Mesendoderm (in vitro differentiated cells): ENCODE results near the gene YWHAE.
"Not testable (repeated sequence)": the region's sequence is repeated elsewhere in the genome, so short reads cannot be mapped to it uniquely, and the experiment has no call there.

Experiments
- DNase-seq: peaks from one replicate; pipeline ENCODE4 v3.0.0; 2013
- H2AK5ac ChIP-seq: 2 replicates; pipeline ENCODE4 v1.6.1; 2013; ENCODE audit warnings: low read length, inconsistent platforms
- H2BK120ac ChIP-seq: 2 replicates; pipeline ENCODE4 v1.6.1; 2013; ENCODE audit warnings: low read depth, mild to moderate bottlenecking, low read length, moderate library complexity, mixed read lengths
- H2BK15ac ChIP-seq: replicated peaks from 2 replicates; pipeline ENCODE4 v1.6.1; 2013; ENCODE audit warnings: low read depth, mild to moderate bottlenecking, moderate library complexity
- H2BK5ac ChIP-seq: 2 replicates; pipeline ENCODE4 v1.6.1; 2013; ENCODE audit warnings: low read length, inconsistent platforms
- H3K18ac ChIP-seq: 2 replicates; pipeline ENCODE4 v1.6.1; 2013; ENCODE audit warnings: mild to moderate bottlenecking, low read length, mixed read lengths
- H3K23ac ChIP-seq: one replicate; pipeline ENCODE4 v1.6.1; 2013; ENCODE audit warnings: low read length
- H3K27ac ChIP-seq: 2 replicates; pipeline ENCODE4 v1.5.1; 2013; ENCODE audit warnings: low read depth, mild to moderate bottlenecking, inconsistent platforms, low read length, moderate library complexity
- H3K27me3 ChIP-seq: 2 replicates; pipeline ENCODE4 v1.6.1; 2013; ENCODE audit warnings: low read length, control low read depth, mild to moderate bottlenecking, inconsistent platforms; ENCODE audit not compliant: insufficient read depth, poor library complexity
- H3K36me3 ChIP-seq: 2 replicates; pipeline ENCODE4 v1.6.1; 2013; ENCODE audit warnings: low read length, inconsistent platforms; ENCODE audit not compliant: control insufficient read depth, insufficient read depth
- H3K4ac ChIP-seq: one replicate; pipeline ENCODE4 v1.6.1; 2013; ENCODE audit warnings: low read depth, mild to moderate bottlenecking, low read length, moderate library complexity
- H3K4me1 ChIP-seq: 2 replicates; pipeline ENCODE4 v1.6.1; 2013; ENCODE audit warnings: low read depth, low read length, inconsistent platforms; ENCODE audit not compliant: control insufficient read depth
- H3K4me2 ChIP-seq: 2 replicates; pipeline ENCODE4 v1.6.1; 2013; ENCODE audit warnings: low read length
- H3K4me3 ChIP-seq: 2 replicates; pipeline ENCODE4 v1.5.1; 2013; ENCODE audit warnings: mild to moderate bottlenecking, low read length
- H3K56ac ChIP-seq: one replicate; pipeline ENCODE4 v1.6.1; 2013; ENCODE audit warnings: low read length
- H3K79me1 ChIP-seq: 2 replicates; pipeline ENCODE4 v1.6.1; 2013; ENCODE audit warnings: low read length, inconsistent platforms
- H3K79me2 ChIP-seq: 2 replicates; pipeline ENCODE4 v1.6.1; 2013; ENCODE audit warnings: mild to moderate bottlenecking, low read length; ENCODE audit not compliant: control insufficient read depth, insufficient read depth
- H3K9ac ChIP-seq: 2 replicates; pipeline ENCODE4 v1.6.1; 2013; ENCODE audit warnings: low read length, inconsistent platforms
- H4K5ac ChIP-seq: one replicate; pipeline ENCODE4 v1.6.1; 2013; ENCODE audit warnings: low read length
- H4K8ac ChIP-seq: one replicate; pipeline ENCODE4 v1.6.1; 2013; ENCODE audit warnings: low read depth, mild to moderate bottlenecking, control low read depth, low read length, moderate library complexity
- WGBS: extraction: QIAGEN DNeasy Blood & Tissue Kit; methylation state at CpG from one replicate; pipeline ENCODE4 v1.1.7; 2013; ENCODE audit warnings: low lambda C conversion rate, missing lambda C conversion rate; ENCODE audit not compliant: insufficient coverage; ENCODE audit errors: extremely low coverage; 5-methylcytosine and 5-hydroxymethylcytosine counted together

YWHAE gene

GRCh38 chr17:1412185-1413110 is 12.4 kb upstream of the YWHAE start:
- Histone ChIP-seq H3K79me2 (no peaks in the 10 kb centered on the region), H3K27me3 (no peaks in the 10 kb centered on the region), H4K5ac (no peak overlapping the region), H3K79me1 (no peaks in the 10 kb centered on the region), H3K4me2 (no peak overlapping the region), H4K8ac (no peak overlapping the region), H3K23ac (no peak overlapping the region), H3K27ac (no peak overlapping the region), H3K4me3 (no peak overlapping the region), H2AK5ac (no peak overlapping the region), H3K56ac (no peak overlapping the region), H3K36me3 (no peaks in the 10 kb centered on the region), H2BK120ac (no peak overlapping the region), H2BK15ac (no peak overlapping the region), H3K4me1 (no peaks in the 10 kb centered on the region), H3K4ac (no peak overlapping the region), H2BK5ac (no peak overlapping the region), H3K18ac (no peak overlapping the region), H3K9ac (no peak overlapping the region)
- no CpG with 5 or more reads among the region's 27 CpGs for WGBS
- DNase-seq: no peak

GRCh38 chr17:1402262-1402586 is 2.2 kb upstream of the YWHAE start:
- H3K4me1 ChIP-seq: no peaks in the 10 kb centered on the region
- no peak overlapping the region for H3K18ac ChIP-seq
- H3K4me3 ChIP-seq: no peak overlapping the region
- no peak overlapping the region for H3K27ac ChIP-seq
- H3K9ac ChIP-seq: no peak overlapping the region
- no peak overlapping the region for H2BK15ac ChIP-seq
- no peak overlapping the region for H2AK5ac ChIP-seq
- no peak overlapping the region for H2BK5ac ChIP-seq
- no CpG with 5 or more reads among the region's 4 CpGs for WGBS
- no peaks in the 10 kb centered on the region for H3K27me3 ChIP-seq
- no peak overlapping the region for H2BK120ac ChIP-seq
- no peak overlapping the region for H3K23ac ChIP-seq
- no peak for DNase-seq
- H4K5ac ChIP-seq: no peak overlapping the region
- no peak overlapping the region for H3K4me2 ChIP-seq
- no peak overlapping the region for H3K4ac ChIP-seq
- H3K79me1 ChIP-seq: no peaks in the 10 kb centered on the region
- no peak overlapping the region for H4K8ac ChIP-seq
- H3K56ac ChIP-seq: no peak overlapping the region
- no peaks in the 10 kb centered on the region for H3K36me3 ChIP-seq
- H3K79me2 ChIP-seq: peaks cover 26% of the 10 kb centered on the region

GRCh38 chr17:1398931-1399678 is 917 bp downstream of the YWHAE start:
- H2AK5ac ChIP-seq: peak overlapping the region; percentile 99
- H4K5ac ChIP-seq: no peak overlapping the region
- H3K27me3 ChIP-seq: no peaks in the 10 kb centered on the region
- peak overlapping the region; percentile 96 for H2BK5ac ChIP-seq
- peak overlapping the region; percentile 38 for H3K4me2 ChIP-seq
- H3K4me1 ChIP-seq: no peaks in the 10 kb centered on the region
- peak overlapping the region; percentile 99 for H3K27ac ChIP-seq
- peaks cover 57% of the 10 kb centered on the region for H3K79me2 ChIP-seq
- no CpG with 5 or more reads among the region's 41 CpGs for WGBS
- peak overlapping the region; percentile 99 for H3K4me3 ChIP-seq
- H2BK120ac ChIP-seq: peak overlapping the region; percentile 46
- H3K56ac ChIP-seq: peak overlapping the region; percentile 100
- peak overlapping the region; percentile 98 for H3K18ac ChIP-seq
- H3K9ac ChIP-seq: peak overlapping the region; percentile 100
- H3K36me3 ChIP-seq: no peaks in the 10 kb centered on the region
- no peak overlapping the region for H2BK15ac ChIP-seq
- peak overlapping the region; percentile 30 for H4K8ac ChIP-seq
- no peak for DNase-seq
- peak overlapping the region; percentile 91 for H3K23ac ChIP-seq
- no peaks in the 10 kb centered on the region for H3K79me1 ChIP-seq
- H3K4ac ChIP-seq: peak overlapping the region; percentile 91

- no CpG with 5 or more reads among the region's 2 CpGs for WGBS
- H3K56ac ChIP-seq: peak overlapping the region; percentile 100
- H4K5ac ChIP-seq: no peak overlapping the region
Measured at GRCh38 chr17:1398028-1398427, 2.0 kb downstream of the YWHAE start.

GRCh38 chr17:1395876-1396665 is 4.0 kb downstream of the YWHAE start:
- H3K36me3 ChIP-seq, H3K4me3 ChIP-seq, H2BK5ac ChIP-seq, H3K27ac ChIP-seq, H2AK5ac ChIP-seq, H3K27me3 ChIP-seq, H3K23ac ChIP-seq, H3K4me2 ChIP-seq, H4K8ac ChIP-seq, H2BK15ac ChIP-seq, H3K56ac ChIP-seq, DNase-seq, H3K4ac ChIP-seq, H3K18ac ChIP-seq, H3K79me1 ChIP-seq, H3K9ac ChIP-seq, H4K5ac ChIP-seq, H2BK120ac ChIP-seq: not testable (repeated sequence)
- WGBS: no CpG with 5 or more reads among the region's 26 CpGs
- Histone ChIP-seq H3K79me2 (peaks cover 87% of the 10 kb centered on the region), H3K4me1 (peaks cover 10% of the 10 kb centered on the region)

More at GRCh38 chr17:1398028-1398427, 2.0 kb downstream of the YWHAE start:
- Histone ChIP-seq H4K8ac (no peak overlapping the region), H2BK15ac (no peak overlapping the region), H2BK5ac (no peak overlapping the region), H3K23ac (no peak overlapping the region), H3K79me1 (no peaks in the 10 kb centered on the region), H3K27ac (no peak overlapping the region), H3K79me2 (peaks cover 68% of the 10 kb centered on the region), H3K4me2 (peak overlapping the region; percentile 38), H3K18ac (no peak overlapping the region), H3K4me1 (peaks cover 3% of the 10 kb centered on the region), H3K36me3 (no peaks in the 10 kb centered on the region), H2AK5ac (no peak overlapping the region), H2BK120ac (no peak overlapping the region), H3K9ac (peak overlapping the region; percentile 100), H3K4me3 (no peak overlapping the region), H3K27me3 (no peaks in the 10 kb centered on the region), H3K4ac (no peak overlapping the region)
- DNase-seq: no peak
